Measurements from ENCODE around the gene SELENBP1.
"Not testable (repeated sequence)": the region's sequence is repeated elsewhere in the genome, so short reads cannot be mapped to it uniquely, and the experiment has no call there.

Gene SELENBP1

GRCh38 chr1:151377150-151377884, 4.8 kb upstream of the SELENBP1 start:
- no peak for DNase-seq (ENCODE audit: low read depth)

GRCh38 chr1:151373196-151373595, 691 bp upstream of the SELENBP1 start:
- DNase-seq (ENCODE audit: low read depth): no peak

DNA sequence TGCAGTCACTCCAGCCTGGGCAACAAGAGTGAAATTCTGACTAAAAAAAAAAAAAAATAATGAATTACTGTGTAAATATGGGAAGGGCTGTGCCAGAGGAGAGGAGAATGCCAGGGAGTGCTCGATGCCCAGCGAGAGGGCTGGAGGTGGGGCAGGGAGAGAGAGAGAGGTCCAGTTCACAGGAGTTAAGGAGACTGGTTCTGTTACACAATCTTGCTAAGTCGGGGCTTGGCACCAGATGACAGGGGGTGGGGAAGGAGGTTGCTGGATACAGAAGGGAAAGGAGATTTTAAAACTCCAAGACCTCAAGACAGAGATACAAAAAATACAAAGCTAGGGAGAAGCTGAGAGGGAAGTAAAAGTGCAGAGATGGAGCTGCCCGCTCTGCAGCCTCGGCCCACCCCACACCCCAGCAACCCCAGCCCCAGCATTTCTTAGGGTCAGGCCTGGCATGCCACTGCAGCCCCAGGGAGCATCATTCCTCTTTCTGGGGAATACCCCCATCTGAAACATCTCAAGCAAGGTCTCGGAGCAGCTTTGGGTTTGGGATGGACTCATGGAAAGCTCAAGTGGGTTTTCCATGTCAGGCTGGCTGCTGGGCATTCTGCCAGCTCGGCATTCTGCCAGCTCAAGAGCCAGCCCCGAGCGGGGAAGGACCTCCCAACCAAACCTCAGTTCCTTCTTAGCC, 991 bp downstream of the SELENBP1 start:
- peak; percentile 55 for DNase-seq (ENCODE audit: low read depth)

DNA sequence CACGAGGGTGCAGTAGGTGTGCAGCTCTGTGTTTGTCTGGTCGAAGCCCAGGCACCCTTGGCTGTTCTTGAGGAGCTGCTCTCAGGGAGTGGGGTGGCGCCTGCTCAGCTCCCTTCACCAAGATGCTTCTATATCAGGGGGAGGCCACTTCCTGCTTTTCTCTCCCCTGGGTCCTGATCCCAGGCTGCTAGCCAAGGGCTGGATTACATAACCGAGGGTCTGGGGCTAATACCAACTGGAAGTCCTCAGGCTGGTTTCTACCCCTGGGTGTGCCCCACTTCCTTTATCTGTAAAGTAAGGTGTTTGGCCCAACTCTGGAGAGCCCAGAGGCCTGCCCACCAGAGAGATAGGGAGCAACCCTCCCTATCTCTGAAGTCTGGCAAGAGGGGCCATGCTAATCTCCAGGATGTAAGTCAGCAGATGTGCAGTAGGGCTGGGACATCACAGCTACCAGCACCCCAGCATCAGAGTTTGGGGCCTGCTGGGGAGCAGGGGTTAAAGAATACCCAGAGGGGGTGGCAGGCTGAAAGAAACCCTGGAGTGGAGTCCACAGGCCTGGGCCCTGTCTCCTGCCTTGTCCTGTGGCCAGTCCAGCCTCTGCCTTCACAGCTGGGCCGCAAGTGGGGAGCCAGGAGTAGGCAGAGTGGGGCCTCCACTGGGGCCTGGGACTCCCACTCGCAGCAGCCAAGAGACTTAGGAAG, 2.1 kb downstream of the SELENBP1 start:
- DNase-seq (ENCODE audit: low read depth): no peak

DNA sequence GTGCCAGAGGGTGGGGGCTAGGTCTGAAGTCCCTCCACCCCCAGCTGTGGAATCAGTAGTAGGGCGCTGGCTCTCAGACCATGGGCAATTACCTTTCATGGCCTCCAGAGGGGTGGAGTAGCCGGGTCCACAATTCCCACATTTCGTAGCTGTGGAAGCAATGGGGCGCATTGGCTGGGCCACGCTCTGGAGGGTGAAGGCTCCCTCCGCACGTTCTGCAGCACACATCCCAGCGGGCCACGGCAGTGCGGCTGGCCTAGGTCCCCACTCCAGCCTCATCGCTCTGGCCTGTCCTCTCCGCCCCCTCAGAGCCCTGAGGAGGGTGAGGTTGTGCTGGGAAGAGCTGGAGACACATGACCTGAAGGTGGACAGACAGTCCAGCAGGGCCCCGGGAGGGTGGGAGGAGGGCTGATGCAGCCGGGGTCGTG, 2.9 kb downstream of the SELENBP1 start:
- no peak for DNase-seq (ENCODE audit: low read depth)

GRCh38 chr1:151369302-151369610, 3.2 kb downstream of the SELENBP1 start:
- no peak for DNase-seq (ENCODE audit: low read depth)

- no peak for DNase-seq (ENCODE audit: low read depth)
Measured at GRCh38 chr1:151368393-151369301, 3.9 kb downstream of the SELENBP1 start.

DNA sequence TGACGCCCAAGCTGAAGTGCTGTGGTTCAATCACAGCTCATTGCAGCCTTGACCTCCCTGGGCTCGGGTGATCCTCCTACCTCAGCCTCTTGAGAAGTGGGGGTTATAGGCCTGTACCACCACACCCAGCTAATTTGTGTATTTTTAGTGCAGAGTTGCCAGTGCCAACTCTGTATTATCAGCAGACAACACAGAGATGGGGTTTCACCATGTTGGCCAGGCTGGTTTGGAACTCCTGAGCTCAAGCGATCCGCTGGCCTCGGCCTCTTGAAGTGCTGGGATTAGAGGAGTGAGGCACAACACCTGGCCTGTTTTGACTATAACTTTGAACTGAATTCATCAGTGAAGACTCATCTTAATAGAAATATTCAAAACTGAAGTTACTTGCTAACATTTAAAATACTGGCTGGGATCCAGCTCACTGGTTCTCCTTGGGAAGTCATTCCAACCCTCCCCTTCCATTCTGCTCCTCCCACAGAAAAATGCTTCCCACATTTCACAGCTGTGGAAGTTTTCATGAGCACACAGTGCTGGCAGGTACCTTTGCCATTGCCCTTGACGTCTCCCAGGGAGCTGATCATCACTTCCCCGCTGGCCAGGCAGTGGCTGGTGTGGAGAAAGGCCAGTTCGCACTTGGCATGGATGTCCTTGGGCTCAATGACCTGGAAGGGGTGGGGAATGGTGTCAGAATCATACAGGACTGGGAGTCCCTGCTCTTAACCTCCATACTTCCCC, 4.7 kb downstream of the SELENBP1 start:
- DNase-seq (ENCODE audit: low read depth): no peak

GRCh38 chr1:151364996-151365395, 7.5 kb downstream of the SELENBP1 start:
- DNase-seq (ENCODE audit: low read depth): no peak

DNA sequence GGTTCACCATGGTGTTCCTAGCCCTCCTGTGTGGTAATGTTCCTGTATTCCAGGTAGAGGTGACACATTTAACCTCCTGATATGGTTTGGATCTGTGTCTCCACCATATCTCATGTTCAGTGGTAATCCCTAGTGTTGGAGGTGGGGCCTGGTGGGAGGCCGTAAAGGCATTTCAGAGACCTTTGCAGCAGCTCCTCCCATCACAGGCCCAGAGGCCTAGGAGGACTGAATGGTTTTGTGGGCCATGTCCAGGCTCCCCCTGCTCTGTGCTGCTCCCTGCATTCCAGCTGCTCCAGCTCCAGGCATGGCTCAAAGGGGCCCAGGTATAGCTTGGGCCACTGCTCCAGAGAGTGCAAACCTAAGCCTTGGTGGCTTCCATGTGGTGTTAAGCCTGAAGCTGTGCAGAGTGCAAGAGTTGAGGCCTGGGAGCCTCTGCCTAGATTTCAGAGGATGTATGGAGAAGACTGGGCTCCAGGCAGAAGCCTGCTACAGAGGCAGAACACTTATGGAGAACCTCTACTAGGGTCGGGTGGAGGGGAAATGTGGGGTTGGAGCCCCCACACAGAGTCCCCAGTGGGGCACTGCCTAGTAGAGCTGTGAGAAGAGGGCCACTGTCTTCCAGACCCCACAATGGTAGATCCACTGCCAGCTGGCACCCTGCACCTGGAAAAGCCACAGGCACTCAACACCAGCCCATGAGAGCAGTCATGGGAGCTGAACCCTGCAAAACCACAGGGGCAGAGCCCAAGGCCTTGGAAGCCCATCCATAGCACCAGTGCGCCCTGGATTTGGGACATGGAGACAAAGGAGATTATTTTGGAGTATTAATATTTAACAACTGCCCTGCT, 10.0 kb downstream of the SELENBP1 start:
- DNase-seq (ENCODE audit: low read depth): no peak

DNA sequence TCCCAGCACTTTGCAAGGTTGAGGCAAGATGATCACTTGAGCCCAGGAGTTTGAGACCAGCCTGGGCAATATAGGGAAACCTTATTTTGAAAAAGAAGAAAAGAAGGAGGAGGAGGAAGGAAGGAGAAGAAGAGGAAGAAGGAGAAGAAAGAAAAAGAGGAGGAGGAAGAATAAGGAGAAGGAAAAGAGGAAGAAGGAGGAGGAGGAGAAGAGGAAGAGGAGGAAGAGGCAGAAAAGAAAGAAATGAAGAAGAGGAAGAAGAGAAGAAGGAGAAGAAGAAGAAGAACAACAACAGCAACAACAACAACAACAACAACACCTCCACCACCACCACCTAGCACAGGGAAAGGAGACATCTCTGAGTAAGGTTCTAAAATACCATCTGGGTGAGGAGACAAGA, 10.6 kb downstream of the SELENBP1 start:
- no peak for DNase-seq (ENCODE audit: low read depth)

DNA sequence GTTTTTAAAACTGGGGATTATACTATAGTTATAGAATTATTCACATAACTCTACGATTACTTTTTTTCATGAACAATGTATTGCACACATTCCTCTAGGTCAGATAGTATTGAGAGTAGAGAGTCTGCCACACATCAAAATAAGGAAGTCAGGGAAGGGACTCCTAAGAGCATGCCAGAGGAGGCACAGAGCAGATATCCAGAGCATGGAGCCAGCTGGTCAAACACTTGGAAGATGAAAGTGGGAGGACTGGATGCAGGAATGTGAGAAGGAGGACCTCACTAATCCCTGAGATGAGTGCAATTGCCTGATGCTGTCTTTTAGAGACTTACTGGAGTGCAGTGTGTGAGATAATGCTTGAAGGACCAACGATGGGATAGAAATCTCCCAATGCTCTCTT, 15.8 kb downstream of the SELENBP1 start:
- no peak for DNase-seq (ENCODE audit: low read depth)

DNA sequence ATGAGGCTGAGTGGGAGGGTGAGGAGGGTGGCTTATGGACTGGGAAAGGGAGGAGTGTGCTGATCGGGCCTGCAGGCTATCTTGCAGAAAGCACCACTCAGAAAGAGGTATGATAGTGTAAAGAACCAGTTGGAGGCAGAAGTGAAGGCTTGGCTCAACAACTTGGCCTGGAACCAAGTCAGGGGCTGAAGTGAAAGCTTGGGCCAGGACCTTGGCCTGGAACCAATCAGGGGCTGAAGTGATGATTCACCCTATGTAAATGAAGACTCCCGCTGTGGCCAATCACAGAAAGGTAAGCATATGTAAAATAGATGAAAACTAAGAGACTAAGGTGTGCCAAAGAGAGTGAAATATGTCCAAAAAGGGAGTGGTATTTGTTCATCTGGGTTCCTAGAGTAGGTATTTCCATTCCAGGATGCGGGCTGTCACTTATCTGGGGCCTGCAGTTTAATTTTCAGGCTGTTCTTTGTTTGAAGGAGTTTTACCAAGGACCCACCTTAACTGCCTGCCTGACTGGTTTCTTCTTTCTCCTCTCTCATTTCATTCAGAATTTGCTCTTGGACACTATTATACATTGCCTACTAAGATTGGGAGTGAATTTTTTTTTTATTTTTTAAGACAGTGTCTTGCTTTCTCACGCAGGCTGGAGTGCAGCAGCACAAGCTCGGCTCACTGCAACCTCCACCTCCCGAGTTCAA, 20.3 kb downstream of the SELENBP1 start:
- peak; percentile 65 for DNase-seq (ENCODE audit: low read depth)

GRCh38 chr1:151350323-151350722, 22.2 kb downstream of the SELENBP1 start:
- DNase-seq (ENCODE audit: low read depth): not testable (repeated sequence)

- peak; percentile 15 for DNase-seq (ENCODE audit: low read depth)
Measured at GRCh38 chr1:151347523-151348246, 24.8 kb downstream of the SELENBP1 start.

DNA sequence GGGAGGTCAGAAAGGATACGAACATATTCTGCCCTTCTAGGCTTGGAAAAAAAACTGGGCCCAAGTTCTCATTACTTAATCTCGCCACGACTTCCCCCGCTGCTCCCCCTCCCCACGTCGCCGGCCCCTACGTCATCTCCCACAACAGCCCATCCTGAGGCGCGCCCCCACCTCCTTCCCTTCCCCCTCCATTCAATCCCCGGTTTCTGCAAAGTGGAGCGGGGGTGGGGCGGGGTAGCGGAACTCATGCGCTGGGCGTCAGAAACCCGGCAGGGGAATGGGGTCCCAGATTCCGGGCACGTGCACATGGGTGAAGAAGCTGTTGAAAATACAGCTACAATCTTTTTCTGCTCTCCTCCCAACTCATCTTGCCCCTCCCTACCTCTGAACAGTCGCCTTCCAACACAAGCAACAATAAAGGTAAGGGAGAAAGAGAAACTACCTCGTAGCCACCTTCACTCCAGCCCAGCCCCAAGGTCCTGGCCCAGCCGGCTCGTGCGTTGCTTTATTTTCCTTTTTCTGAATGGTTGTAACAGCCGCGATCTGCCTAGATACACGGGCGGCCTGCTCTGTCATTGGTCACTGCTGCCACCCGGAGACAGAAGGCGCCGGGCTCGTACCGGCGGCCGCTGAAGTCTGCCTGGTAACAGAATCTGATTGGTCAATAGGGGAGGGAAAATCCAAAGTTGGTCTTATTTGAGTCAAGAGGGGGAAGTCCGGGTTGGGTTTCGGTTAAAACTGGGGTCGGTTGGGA, 25.6 kb downstream of the SELENBP1 start, which contains the start of gene RFX5:
Gene RFX5 (minus strand): TSS at position 484 of the 754 bp plus-strand sequence. CDS start 932 bp downstream, outside the sequence.
- peak; percentile 98 for DNase-seq (ENCODE audit: low read depth)

- peak; percentile 9 for DNase-seq (ENCODE audit: low read depth)
Measured at GRCh38 chr1:151346082-151346768, 26.3 kb downstream of the SELENBP1 start.

DNA sequence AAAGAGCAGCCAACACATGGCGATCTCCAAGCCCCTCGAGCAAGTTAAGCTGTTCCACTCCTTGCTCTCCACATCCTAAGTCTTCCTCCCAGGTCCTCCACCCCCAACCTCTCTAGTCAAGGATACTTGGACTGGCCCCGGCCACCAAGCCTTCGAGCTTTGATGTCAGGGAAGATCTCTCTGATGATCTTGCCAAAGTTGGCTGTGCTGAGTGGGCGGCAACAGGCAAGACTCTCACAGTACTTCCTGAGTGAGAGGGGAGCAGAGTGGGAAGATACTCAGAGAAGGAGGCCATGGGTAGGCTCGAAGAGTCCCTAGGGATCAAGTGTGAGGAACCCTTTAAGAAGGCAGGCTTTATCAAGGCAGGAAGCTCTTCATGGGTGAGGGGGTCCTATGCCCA, 28.2 kb downstream of the SELENBP1 start:
- DNase-seq (ENCODE audit: low read depth): no peak

Data from iris pigment epithelial cell (primary cell).